MM.1S (cell line): ENCODE data around the gene KCNQ4.

Experiments used
- CTCF ChIP-seq: fragments of 300-600 bp; sonication (generic); IDR thresholded peaks from 2 replicates; pipeline ENCODE4 v1.5.1; 2016; ENCODE audit warnings: antibody characterized with exemption, low read length, mixed read lengths
- EZH2 ChIP-seq: fragments of 300-600 bp; sonication (generic); optimal IDR thresholded peaks from 2 replicates; pipeline ENCODE3; 2017; ENCODE audit warnings: low read depth, mild to moderate bottlenecking, antibody characterized with exemption, low read length, mixed read lengths
- EZH2phosphoT487 ChIP-seq: fragments of 300-600 bp; sonication (generic); IDR thresholded peaks from 2 replicates; pipeline ENCODE4 v1.6.1; 2018; ENCODE audit warnings: antibody characterized with exemption, low read length

- TF ChIP-seq EZH2 (no peak), CTCF (no peak), EZH2phosphoT487 (no peak)
These were observed 34.8 kb downstream of the KCNQ4 start for GRCh38 chr1:40818264-40818961.
